GM19023 (cell line): ENCODE data around the gene THTPA.
"Not testable (repeated sequence)": the region's sequence is repeated elsewhere in the genome, so short reads cannot be mapped to it uniquely, and the experiment has no call there.

Experiments used
- ATAC-seq: cut with Tn5 transposase; IDR thresholded peaks from one replicate; pipeline ENCODE4 v1.9.1; 2021; ENCODE audit warnings: mild to moderate bottlenecking, moderate library complexity; ENCODE audit not compliant: unreplicated experiment

The THTPA gene

DNA sequence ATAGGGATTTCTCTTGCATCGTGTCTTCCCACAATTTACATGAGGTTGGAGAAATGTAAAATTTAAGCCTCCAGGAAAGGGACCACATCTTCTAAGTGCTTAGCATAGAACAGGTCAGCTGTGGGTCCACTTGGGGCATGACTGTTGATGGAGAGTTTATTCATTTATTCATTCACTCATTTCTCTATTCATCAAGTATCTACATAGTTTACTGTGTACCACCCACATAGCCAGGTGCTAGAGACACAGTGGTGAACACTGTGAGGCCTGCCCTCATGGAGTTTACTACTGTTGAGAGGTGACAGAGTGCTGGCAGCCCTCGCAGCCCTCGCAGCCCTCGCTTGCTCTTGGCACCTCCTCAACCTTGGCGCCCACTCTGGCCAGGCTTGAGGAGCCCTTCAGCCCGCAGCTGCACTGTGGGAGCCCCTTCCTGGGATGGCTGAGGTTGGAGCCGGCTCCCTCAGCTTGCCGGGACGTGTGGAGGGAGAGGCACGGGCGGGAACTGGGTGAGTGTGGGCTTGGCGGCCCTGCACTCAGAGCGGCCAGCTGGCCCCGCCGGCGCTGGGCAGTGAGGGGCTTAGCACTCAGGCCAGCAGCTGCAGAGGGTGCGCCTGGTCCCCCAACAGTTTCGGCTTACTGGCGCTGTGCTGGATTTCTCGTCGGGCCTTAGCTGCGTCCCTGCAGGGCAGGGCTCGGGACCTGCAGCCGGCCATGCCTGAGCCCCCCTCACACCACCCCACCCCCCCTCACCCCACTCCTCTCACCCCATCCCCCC, 24.3 kb downstream of the THTPA start:
- ATAC-seq = no peak

DNA sequence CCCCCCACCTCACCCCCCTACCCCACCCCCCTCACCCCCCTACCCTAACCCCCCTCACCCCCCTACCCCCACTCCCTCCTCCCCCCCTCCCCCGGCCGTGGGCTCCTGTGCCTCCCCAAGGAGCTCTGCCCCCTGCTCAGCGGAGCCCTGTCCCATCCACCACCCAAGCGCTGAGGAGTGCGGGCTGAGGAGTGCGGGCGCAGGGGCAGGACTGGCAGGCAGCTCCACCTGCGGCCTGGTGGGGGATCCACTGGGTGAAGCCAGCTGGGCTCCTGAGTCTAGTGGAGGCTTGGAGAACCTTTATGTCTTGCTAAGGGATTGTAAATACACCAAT, 24.8 kb downstream of the THTPA start:
- no peak for ATAC-seq

DNA sequence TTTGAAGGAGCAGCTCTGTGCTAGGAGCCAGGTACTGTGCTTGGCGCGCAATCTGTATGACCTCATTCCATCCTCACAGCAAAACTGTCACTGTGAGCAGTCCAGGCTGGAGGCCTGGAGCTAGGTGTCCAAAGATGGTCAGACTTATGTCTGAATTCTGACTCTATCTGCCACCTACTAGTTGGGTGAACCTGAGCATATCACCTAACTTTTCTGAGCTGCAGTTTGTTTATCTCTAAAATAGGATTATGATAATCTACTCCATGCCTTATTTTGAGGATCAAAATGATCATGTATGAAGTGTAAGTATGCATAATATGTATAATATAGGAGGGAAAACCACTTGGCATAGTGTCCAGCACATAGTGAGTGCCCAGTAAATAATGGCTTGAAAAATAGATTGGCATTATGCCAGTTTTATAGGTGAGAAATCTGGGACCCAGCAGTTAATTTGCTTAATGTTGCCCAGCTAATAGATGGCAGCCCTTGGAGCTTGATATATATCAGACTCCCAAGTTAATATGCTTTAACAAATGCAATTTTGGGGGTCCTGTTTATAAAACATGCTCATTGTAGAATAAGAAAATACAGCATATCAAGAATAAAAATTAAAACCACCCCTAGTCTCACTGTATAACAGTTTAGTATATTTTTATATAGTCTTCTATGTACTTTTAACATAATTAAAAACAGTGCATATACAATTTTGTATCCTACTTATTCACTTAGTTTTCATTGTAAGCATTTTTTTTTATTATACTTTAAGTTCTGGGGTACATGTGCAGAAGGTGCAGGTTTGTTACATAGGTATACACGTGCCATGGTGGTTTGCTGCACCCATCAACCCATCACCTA, 27.1 kb downstream of the THTPA start:
- ATAC-seq = no peak

DNA sequence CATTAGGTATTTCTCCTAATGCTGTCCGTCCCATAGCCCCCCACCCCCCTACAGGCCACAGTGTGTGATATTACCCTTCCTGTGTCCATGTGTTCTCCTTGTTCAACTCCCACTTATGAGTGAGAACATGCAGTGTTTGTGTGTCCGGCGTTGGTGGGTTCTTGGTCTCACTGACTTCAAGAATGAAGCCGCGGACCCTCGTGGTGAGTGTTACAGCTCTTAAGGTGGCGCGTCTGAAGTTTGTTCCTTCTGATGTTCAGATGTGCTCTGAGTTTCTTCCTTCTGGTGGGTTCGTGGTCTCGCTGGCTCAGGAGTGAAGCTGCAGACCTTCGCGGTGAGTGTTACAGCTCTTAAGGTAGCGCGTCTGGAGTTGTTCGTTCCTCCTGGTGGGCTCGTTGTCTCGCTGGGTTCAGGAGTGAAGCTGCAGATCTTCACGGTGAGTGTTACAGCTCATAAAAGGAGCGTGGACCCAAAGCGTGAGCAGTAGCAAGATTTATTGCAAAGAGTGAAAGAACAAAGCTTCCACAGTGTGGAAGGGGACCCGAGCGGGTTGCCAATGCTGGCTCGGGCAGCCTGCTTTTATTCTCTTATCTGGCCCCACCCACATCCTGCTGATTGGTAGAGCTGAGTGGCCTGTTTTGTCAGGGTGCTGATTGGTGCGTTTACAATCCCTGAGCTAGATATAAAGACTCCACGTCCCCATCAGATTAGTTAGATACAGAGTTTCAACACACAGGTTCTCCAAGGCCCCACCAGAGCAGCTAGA, 27.9 kb downstream of the THTPA start:
- ATAC-seq = not testable (repeated sequence)

DNA sequence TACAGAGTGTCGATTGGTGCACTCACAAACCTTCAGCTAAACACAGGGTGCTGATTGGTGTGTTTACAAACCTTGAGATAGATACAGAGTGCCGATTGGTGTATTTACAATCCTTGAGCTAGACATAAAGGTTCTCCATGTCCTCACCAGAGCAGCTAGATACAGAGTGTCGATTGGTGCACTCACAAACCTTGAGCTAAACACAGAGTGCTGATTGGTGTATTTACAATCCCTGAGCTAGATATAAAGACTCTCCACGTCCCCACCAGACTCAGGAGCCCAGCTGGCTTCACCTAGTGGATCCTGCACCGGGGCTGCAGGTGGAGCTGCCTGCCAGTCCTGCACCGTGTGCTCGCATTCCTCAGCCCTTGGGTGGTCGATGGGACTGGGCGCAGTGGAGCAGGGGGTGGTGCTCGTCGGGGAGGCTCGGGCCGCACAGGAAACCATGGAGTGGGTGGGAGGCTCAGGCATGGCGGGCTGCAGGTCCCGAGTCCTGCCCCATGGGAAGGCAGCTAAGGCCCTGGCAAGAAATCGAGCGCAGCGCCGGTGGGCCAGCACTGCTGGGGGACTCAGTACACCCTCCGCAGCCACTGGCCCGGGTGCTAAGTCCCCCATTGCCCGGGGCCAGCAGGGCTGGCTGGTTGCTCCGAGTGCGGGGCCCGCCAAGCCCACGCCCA, 28.6 kb downstream of the THTPA start:
- not testable (repeated sequence) for ATAC-seq

DNA sequence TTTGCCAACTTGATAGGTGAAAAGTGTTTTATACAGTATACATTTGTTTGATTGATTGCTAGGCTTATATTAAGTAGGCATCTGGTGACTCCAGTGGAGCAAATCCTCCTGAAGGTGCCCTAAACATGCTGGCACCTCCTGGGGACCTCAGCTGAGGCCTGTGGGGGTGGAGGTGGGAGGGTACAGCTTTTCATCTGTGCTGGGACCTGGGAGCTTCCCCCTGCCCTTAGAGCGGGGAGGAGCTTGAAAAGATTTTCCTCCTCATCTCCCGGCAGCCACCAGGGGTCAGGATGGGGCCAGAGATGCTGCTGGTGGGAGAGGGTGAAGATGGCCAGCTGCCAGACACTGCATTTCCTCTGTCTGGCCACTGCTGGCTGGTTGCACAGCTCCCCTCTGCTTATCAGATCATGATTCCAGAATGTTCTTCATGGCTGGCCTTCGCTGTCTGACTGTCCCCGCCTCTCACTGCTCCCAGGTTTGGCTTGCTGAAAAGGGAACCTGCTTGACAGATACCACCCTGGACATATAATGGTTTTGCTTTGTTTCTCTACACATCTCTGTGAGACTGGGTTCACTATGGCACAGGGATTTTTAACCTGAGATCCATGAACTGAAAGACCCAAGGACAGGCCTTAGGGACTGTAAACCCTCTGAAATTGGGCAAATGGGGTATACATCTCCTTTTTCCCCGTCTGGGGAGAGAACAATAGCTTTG, 33.0 kb downstream of the THTPA start:
- ATAC-seq = peak; percentile 95

DNA sequence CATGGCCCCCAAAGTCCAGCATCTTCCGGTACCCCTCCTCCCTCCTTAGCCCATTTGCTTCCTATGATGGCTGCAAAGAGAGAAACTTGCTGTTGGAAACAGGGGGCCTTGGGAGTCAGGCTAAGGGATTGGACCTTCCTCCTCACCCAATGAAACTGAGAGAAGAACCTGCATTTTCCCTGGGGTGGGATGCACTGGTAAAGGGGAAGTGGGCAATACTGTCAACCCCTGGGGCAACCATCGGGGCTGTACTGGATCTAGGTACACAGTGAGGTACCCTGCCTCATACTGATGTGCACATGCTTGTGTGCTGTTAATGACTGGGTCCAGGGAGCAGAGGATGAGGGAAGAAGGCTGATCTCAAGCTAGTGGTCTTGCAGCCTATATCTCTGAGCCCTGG, 33.5 kb downstream of the THTPA start:
- peak; percentile 11 for ATAC-seq

DNA sequence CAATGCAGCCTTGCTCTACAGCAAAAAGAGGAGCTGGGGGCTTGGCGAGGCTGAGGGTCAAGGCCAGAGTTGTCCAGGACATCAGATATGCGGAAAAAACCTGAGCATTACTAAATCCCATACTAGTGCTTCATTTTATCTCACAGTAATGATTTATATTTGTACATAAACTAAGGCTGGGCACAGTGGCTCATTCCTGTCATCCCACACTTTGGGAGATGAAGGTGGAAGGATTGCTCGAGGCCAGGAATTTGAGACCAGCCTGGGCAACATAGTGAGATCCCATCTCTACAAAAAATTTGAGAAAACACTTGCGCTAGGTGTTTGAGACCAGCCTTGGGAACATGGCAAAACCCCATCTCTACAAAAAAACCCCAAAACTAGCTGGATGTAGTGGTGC, 34.1 kb downstream of the THTPA start:
- no peak for ATAC-seq

DNA sequence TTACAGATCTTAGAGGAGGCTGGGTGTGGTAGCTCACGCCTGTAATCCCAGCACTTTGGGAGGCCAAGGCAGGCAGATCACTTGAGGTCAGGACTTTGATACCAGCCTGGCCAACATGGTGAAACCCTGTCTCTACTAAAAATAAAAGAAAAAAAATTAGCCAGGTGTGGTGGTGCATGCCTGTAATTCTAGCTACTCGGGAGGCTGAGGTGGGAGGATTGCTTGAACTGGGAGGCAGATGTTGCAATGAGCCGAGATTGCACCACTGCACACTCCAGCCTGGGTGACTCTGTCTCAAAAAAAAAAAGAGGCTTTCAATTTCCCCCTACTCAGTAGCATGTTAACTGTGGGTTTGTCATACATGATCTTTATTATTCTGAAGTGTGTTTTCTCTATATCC, 38.1 kb downstream of the THTPA start:
- not testable (repeated sequence) for ATAC-seq

DNA sequence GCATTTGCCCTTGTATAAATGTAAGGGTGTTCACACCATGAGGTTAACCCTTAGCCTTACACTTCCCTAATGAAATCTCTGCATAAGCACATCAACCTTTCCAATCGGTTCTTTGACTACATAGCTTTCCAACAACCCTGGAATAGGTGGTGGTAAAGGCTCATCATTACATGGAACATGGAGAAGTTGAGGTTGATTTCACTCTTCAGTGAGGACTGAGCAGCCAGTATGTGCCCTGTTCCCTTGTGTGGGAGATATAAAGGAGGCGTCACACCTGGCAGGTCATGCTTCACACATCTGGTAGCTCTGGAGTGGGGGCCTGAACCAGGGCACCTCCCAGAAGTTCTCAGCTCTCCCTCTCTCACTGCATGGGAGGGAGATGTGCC, 44.2 kb downstream of the THTPA start:
- no peak for ATAC-seq

DNA sequence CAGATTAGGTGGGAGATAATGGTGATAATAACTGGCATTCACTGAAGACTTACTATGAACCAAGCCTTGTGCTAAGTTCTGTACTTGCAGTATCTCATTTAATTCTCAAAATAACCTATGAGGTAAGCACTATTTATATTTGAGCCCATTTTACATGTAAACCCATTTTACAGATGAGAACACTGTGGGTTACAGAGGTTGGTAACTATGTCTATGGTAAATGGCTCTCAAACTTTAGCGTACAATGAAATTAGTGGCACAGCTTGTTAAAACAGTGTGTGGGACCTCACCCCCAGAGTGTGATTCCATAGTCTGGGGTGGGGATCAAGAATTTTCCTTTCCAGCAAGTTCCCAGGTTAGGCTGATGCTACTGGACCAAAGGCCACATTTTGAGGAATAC, 44.7 kb downstream of the THTPA start:
- ATAC-seq = no peak

DNA sequence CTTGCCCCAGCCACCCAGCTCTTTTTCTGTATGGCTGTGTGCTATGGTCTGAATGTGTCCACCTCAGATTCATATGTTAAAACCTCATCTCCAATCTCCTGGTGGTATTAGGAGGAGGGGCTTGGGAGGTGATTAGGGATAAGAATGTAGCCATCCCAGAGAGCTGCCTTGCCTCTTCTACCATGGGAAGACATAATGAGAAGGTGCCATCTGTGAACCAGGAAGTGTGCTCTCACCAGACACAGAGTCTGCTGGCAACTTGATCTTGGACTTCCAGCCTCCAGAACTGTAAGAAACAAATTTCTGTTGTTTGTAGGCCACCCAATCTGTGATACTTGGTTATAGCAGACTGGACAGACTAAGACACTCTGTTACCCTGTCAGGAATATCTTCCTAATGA, 45.4 kb downstream of the THTPA start:
- ATAC-seq = no peak

DNA sequence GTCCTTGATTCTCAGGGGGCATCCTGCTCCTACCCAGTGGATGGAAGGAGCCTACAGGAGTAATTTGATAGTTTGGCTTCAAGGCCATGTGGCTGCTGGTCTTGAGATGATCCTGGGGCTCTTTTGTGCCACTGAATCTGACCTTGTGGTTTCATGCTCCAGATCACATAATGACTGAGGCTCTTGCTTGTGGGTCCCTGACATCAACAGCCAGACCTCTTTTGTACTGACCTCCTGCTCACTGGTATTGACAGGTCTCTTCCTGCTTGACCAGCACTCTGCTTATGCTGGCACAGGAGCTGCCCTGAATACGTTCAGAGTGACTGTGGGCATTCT, 45.7 kb downstream of the THTPA start:
- no peak for ATAC-seq

DNA sequence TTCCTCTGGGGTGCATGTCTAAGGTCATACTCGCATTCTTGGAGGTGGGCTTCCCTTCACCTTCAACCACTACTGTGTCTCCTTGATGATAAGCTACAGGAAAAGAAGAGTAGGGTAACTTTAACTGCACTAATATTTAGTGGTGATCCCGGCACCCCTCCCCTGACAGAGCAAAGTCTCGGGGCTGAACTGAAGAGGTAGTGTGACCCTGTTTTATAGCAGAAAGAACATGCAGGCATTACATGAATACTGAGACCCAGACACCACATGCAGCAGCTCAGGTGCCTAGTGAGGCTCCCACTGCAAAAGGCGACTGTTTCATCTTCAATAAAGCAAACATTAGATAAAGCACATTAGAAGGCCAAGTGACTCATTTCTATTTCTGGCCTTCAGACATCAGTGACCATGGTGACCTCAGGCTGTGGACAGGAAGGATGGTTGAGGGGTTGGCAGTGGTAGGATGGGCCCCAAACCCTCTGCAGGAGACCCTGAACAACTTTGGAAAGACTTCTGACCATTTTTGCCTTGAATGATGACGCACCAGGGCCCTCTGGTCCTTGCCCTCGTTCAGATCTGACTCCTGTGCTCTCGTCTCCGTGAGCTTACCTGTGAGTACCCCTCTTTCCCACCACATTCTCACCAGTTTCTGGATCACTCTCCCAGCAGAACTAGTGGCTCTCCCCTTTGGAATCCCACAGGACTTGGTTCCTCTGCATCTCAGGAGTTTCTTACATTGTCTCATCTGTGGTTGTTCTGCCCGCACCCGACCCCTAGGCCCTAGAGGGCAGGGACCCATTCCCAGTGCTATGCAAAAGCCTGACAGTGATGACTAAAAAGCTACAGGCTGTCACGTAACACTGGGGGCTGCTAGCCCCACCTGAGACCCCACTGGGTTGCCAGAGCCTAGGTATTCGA, 46.4 kb downstream of the THTPA start:
- no peak for ATAC-seq

DNA sequence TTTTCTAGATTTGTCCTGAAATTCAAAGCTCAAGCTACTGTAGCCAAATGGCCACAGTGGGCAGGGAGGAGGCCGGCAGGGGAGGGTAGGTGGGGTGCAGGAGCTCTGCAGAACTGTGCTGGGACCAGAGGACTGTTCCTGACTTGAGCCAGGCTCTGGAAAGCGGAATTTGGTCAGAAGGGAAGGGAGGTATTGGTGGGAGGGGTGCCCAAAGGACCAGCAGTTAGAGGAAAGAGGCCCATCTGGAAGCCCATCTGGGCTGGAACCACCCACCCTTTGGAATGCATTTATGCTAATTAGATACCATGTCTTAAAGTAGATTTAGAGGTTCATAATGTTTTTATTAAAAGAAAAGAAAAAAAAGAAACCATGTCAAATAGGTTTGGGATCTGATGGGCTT, 47.0 kb downstream of the THTPA start:
- ATAC-seq = no peak

DNA sequence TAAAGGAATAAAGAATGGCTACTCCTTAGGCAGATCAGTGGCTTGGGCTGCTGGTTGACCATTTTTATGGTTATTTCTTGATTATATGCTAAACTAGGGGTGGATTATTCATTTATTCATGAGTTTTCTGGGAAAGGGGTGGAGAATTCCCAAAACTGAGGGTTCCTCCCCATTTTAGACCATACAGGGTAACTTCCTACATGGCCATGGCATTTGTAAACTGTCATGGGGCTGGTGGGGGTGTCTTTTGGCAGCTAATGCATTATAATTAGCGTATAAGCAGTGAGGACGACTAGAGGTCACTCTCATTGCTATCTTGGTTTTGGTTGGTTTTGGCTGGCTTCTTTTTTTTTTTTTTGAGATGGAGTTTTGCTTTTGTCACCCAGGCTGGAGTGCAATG, 48.1 kb downstream of the THTPA start:
- no peak for ATAC-seq

DNA sequence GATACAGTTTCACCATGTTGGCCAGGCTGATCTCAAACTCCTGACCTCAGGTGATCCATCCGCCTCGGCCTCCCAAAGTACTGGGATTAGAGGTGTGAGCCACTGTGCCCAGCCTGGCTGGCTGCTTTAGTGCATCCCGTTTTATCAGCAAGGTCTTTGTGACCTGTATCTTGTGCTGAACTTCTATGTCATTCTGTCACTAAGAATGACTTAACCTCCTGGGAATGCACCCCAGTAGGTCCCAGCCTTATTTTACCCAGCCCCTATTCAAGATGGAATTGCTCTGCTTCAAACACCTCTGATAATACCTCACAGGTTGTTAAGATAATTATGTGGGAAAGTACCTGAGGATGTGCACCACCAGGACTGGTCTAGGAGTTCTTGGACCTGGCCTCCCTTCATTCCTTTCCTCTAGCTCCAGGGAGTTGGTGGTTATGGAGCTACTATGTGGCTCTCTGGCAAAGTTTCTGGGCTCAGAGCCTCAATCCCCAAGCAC, 48.7 kb downstream of the THTPA start:
- no peak for ATAC-seq

DNA sequence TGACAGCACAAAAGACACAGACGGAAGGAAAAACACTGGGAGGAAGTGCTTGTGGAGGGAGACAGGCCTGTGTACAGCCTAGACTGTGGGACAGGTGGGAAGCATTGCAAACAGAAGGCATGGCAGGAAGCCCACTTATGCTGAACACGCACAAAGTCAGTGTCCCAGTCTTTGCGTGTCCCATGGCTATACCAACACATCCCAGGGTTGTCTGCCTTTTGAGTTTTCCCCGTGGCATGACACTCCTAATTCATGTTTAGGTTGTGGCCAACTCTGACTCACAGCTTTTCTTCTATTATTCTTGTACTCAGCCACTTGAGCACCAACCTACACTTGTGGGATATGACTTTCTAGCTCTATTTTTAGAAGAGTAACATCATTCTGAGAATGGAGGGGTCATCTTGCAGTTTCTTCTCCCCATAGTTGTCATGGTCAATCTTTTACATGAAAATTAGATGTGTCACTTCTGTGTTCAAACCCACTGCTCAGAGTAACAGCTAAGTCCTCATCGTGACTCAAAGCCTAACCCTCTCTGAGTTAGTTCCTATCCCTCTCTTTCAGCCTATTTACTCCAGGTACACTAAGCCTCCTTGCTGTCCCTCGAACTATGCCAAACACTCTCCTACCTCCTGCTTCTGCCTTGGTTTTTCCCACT, 50.0 kb downstream of the THTPA start:
- peak; percentile 78 for ATAC-seq

DNA sequence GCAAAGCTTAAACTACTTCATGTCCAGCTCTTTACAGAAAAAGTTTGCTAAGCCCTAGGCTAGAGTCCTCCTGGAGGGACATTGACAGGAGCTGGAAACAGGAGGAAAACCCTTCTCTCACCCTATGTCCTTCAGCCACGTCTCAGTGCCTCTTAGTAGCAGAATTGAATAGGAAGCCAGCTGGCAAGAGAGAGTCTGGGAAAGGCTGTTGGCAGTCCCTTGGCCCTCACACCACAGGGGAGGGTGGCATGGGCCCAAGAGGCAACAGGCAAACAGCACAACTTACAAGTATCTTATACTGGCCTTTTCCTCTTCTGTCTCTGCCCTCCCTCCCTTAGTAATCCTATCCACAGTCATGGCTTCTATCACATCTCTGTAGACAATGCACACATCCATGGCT, 52.4 kb downstream of the THTPA start:
- ATAC-seq = no peak
